ENCODE results near the gene FBXL13. TPM values are rescaled to one million over a fixed set of nuclear protein-coding genes. Genes with fewer than 3 reads are reported as not detected.

The FBXL13 gene
- total RNA-seq, 3 donors from 2014 or later (not counting 1 experiment from before 2014, with no cell fraction given) = 0.70 to 0.89 (median 0.85) TPM

GRCh38 chr7:102988631-102989560, 85.7 kb downstream of the FBXL13 start:
- ATAC-seq = no peak
- H3K27ac Mint-ChIP-seq = no peak overlapping the region
- no peaks in the 10 kb centered on the region for H3K4me1 Mint-ChIP-seq
- no peaks in the 10 kb centered on the region for H3K9me3 Mint-ChIP-seq
- no peaks in the 10 kb centered on the region for H3K36me3 Mint-ChIP-seq
- WGBS (ENCODE audit: insufficient coverage) = 80% methylated on average over 6 of the region's 6 CpGs
- no peak for DNase-seq
- Histone ChIP-seq H3K4me1 (ENCODE audit: control insufficient read depth, insufficient read depth, low read length) (no peaks in the 10 kb centered on the region), H3K27me3 (ENCODE audit: control insufficient read depth, insufficient read depth, low read length) (no peaks in the 10 kb centered on the region), H3K36me3 (ENCODE audit: control insufficient read depth, insufficient read depth, low read length) (no peaks in the 10 kb centered on the region), H3K27ac (ENCODE audit: low read length) (no peak overlapping the region), H3K4me3 (ENCODE audit: low read length) (no peak overlapping the region), H3K9me3 (ENCODE audit: control insufficient read depth, insufficient read depth, low read length) (no peaks in the 10 kb centered on the region)
- peaks cover 0 to 5% of the 10 kb centered on the region in 2 donors for H3K27me3 Mint-ChIP-seq (ENCODE audit: low read depth in 2 of 2)
- H3K4me3 Mint-ChIP-seq = no peak overlapping the region
- intact Hi-C loops (cut with micrococcal nuclease) = no loop called here
- no peak for TF ChIP-seq CTCF (IDR thresholded peaks at IDR 0.05)

GRCh38 chr7:102988088-102988487, 86.5 kb downstream of the FBXL13 start:
- Mint-ChIP-seq H3K4me1 (no peaks in the 10 kb centered on the region), H3K4me3 (no peak overlapping the region), H3K27me3 (ENCODE audit: low read depth in 2 of 2) (peaks cover 0 to 5% of the 10 kb centered on the region in 2 donors), H3K36me3 (no peaks in the 10 kb centered on the region), H3K9me3 (no peaks in the 10 kb centered on the region), H3K27ac (no peak overlapping the region)
- TF ChIP-seq CTCF (IDR thresholded peaks at IDR 0.05) = no peak
- Histone ChIP-seq H3K36me3 (ENCODE audit: control insufficient read depth, insufficient read depth, low read length) (no peaks in the 10 kb centered on the region), H3K27ac (ENCODE audit: low read length) (no peak overlapping the region), H3K9me3 (ENCODE audit: control insufficient read depth, insufficient read depth, low read length) (no peaks in the 10 kb centered on the region), H3K4me3 (ENCODE audit: low read length) (no peak overlapping the region), H3K27me3 (ENCODE audit: control insufficient read depth, insufficient read depth, low read length) (no peaks in the 10 kb centered on the region), H3K4me1 (ENCODE audit: control insufficient read depth, insufficient read depth, low read length) (no peaks in the 10 kb centered on the region)
- WGBS (ENCODE audit: insufficient coverage) = 86% methylated on average over 2 of the region's 2 CpGs
- intact Hi-C loops (cut with micrococcal nuclease) = no loop called here
- ATAC-seq (no peak), DNase-seq (no peak)

- H3K27ac Mint-ChIP-seq = no peak overlapping the region
- no peaks in the 10 kb centered on the region for H3K4me1 Mint-ChIP-seq
- Histone ChIP-seq H3K36me3 (ENCODE audit: control insufficient read depth, insufficient read depth, low read length) (no peaks in the 10 kb centered on the region), H3K4me1 (ENCODE audit: control insufficient read depth, insufficient read depth, low read length) (no peaks in the 10 kb centered on the region), H3K4me3 (ENCODE audit: low read length) (no peak overlapping the region), H3K27me3 (ENCODE audit: control insufficient read depth, insufficient read depth, low read length) (no peaks in the 10 kb centered on the region), H3K9me3 (ENCODE audit: control insufficient read depth, insufficient read depth, low read length) (no peaks in the 10 kb centered on the region), H3K27ac (ENCODE audit: low read length) (no peak overlapping the region)
- no peaks in the 10 kb centered on the region for H3K9me3 Mint-ChIP-seq
- peaks cover 0 to 5% of the 10 kb centered on the region in 2 donors for H3K27me3 Mint-ChIP-seq (ENCODE audit: low read depth in 2 of 2)
- DNase-seq = no peak
- intact Hi-C loops (cut with micrococcal nuclease) = no loop called here
- no peak for ATAC-seq
- no peaks in the 10 kb centered on the region for H3K36me3 Mint-ChIP-seq
- no peak for TF ChIP-seq CTCF (IDR thresholded peaks at IDR 0.05)
- H3K4me3 Mint-ChIP-seq = no peak overlapping the region
Measured at GRCh38 chr7:102985176-102985783, 89.3 kb downstream of the FBXL13 start.
